ENCODE results near the gene SFT2D1. TPM values are rescaled to one million over a fixed set of nuclear protein-coding genes. Genes with fewer than 3 reads are reported as not detected.

The SFT2D1 gene
- total RNA-seq, 1 experiment from 2014 or later = 54.1 TPM

DNA sequence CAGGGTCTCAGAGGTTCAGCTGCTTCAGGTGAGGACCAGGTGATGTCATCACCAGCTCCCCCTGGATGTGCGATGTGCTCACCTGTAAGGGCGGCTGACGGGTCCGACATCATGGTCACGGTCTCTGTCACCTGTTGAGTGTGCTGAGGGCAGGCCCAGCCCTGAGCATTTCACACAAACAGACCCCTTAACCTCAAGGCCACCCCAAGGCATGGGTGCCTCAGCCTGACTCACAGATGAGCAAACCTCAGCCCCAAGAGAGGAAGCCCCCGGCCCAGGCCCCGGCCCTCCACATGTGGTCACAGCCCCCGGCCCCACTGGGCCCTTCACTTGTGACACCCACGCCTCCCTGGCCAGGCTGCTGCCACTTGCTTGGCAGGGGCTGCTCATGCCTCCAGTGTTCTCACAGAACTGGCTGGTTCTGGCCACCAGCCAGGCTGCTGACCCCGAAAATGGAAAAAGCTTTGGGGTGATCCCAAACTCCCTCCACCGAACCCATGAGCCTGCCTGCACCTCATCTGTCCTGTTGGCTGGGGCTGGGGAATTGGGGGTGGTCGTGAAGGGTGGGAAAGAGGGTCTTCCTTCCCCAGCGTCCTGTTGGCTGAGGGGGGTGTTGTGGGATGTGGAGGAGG is 67.5 kb downstream of the SFT2D1 start:
- Histone ChIP-seq H3K27me3 (ENCODE audit: control insufficient read depth, insufficient read depth, low read length) (no peaks in the 10 kb centered on the region), H3K4me3 (ENCODE audit: low read depth in 2 of 2, low read length in 2 of 2) (no peak overlapping the region), H3K4me1 (ENCODE audit: control insufficient read depth, insufficient read depth, low read length) (no peaks in the 10 kb centered on the region), H3K9me3 (ENCODE audit: control insufficient read depth, insufficient read depth, low read depth, low read length) (no peaks in the 10 kb centered on the region), H3K27ac (ENCODE audit: low read length) (no peak overlapping the region), H3K36me3 (ENCODE audit: control insufficient read depth, insufficient read depth, low read length) (no peaks in the 10 kb centered on the region)
- no peak for TF ChIP-seq TCF7L2 (IDR thresholded peaks at IDR 0.05; ENCODE audit: low read depth, low read length)
- TF ChIP-seq, protein P1, sequence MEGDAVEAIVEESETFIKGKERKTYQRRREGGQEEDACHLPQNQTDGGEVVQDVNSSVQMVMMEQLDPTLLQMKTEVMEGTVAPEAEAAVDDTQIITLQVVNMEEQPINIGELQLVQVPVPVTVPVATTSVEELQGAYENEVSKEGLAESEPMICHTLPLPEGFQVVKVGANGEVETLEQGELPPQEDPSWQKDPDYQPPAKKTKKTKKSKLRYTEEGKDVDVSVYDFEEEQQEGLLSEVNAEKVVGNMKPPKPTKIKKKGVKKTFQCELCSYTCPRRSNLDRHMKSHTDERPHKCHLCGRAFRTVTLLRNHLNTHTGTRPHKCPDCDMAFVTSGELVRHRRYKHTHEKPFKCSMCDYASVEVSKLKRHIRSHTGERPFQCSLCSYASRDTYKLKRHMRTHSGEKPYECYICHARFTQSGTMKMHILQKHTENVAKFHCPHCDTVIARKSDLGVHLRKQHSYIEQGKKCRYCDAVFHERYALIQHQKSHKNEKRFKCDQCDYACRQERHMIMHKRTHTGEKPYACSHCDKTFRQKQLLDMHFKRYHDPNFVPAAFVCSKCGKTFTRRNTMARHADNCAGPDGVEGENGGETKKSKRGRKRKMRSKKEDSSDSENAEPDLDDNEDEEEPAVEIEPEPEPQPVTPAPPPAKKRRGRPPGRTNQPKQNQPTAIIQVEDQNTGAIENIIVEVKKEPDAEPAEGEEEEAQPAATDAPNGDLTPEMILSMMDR (IDR thresholded peaks at IDR 0.05) = no peak
- TF ChIP-seq POLR2AphosphoS5 (IDR thresholded peaks at IDR 0.05; ENCODE audit: low read depth, low read length) = no peak
- TF ChIP-seq, protein P2, sequence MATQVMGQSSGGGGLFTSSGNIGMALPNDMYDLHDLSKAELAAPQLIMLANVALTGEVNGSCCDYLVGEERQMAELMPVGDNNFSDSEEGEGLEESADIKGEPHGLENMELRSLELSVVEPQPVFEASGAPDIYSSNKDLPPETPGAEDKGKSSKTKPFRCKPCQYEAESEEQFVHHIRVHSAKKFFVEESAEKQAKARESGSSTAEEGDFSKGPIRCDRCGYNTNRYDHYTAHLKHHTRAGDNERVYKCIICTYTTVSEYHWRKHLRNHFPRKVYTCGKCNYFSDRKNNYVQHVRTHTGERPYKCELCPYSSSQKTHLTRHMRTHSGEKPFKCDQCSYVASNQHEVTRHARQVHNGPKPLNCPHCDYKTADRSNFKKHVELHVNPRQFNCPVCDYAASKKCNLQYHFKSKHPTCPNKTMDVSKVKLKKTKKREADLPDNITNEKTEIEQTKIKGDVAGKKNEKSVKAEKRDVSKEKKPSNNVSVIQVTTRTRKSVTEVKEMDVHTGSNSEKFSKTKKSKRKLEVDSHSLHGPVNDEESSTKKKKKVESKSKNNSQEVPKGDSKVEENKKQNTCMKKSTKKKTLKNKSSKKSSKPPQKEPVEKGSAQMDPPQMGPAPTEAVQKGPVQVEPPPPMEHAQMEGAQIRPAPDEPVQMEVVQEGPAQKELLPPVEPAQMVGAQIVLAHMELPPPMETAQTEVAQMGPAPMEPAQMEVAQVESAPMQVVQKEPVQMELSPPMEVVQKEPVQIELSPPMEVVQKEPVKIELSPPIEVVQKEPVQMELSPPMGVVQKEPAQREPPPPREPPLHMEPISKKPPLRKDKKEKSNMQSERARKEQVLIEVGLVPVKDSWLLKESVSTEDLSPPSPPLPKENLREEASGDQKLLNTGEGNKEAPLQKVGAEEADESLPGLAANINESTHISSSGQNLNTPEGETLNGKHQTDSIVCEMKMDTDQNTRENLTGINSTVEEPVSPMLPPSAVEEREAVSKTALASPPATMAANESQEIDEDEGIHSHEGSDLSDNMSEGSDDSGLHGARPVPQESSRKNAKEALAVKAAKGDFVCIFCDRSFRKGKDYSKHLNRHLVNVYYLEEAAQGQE (IDR thresholded peaks at IDR 0.05; ENCODE audit: insufficient read depth in 1 of 2, low read depth in 2 of 2, low read length in 1 of 2) = no peak
- no peak for TF ChIP-seq SIN3A (IDR thresholded peaks at IDR 0.05; ENCODE audit: borderline replicate concordance, insufficient read depth, low read depth, low read length)
- ATAC-seq (no peak), DNase-seq (ENCODE audit: low read depth, low spot score) (no peak)
- in situ Hi-C loops (cut with HindIII; ENCODE audit: low pct_unique_long_range_greater_than_20kb, low sequenced_read_pairs) = no loop called here
- ChIA-PET CTCF (no interaction called here), POLR2A (no interaction called here)
- intact Hi-C loops (cut with micrococcal nuclease; ENCODE audit: unreplicated experiment) = loop anchor here (1.0 to 5.0 kb wide), 2 partner anchors 107 to 126 kb away; partner anchors contain the start of gene MPC1
- BruUV-seq (replicated peaks) = no TSS peak

DNA sequence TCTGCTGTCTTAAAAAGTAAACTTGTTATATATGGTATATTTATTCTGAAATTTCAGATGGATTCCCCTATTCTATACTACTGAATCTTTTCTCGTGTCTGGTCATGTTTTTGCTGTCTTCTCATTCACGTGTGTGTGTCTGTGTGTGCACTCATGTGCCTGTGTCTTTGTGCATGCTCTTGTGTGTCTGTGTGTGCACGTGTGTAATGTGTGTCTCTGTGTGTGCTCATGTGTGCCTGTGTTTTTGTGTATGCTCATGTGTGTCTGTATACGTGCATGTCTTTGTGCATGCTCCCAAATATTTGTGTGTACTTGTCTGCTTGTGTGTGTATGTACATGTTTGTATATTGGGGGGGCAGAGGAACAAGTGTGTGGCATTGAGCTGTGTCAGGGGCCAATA is 68.2 kb downstream of the SFT2D1 start:
- intact Hi-C loops (cut with micrococcal nuclease; ENCODE audit: unreplicated experiment) (no loop called here), in situ Hi-C loops (cut with HindIII; ENCODE audit: low pct_unique_long_range_greater_than_20kb, low sequenced_read_pairs) (no loop called here)
- ChIA-PET POLR2A (no interaction called here), CTCF (no interaction called here)
- DNase-seq (ENCODE audit: low read depth, low spot score) (no peak), ATAC-seq (no peak)
- H3K27me3 ChIP-seq (ENCODE audit: control insufficient read depth, insufficient read depth, low read length) = no peaks in the 10 kb centered on the region
- BruUV-seq (replicated peaks) = no TSS peak
- H3K4me3 ChIP-seq (ENCODE audit: low read depth in 2 of 2, low read length in 2 of 2) = no peak overlapping the region
- no peaks in the 10 kb centered on the region for H3K4me1 ChIP-seq (ENCODE audit: control insufficient read depth, insufficient read depth, low read length)
- TF ChIP-seq, protein P2 (IDR thresholded peaks at IDR 0.05; ENCODE audit: insufficient read depth in 1 of 2, low read depth in 2 of 2, low read length in 1 of 2) = no peak
- TF ChIP-seq, protein P1 (IDR thresholded peaks at IDR 0.05) = no peak
- TF ChIP-seq POLR2AphosphoS5 (IDR thresholded peaks at IDR 0.05; ENCODE audit: low read depth, low read length) (no peak), TCF7L2 (IDR thresholded peaks at IDR 0.05; ENCODE audit: low read depth, low read length) (no peak), SIN3A (IDR thresholded peaks at IDR 0.05; ENCODE audit: borderline replicate concordance, insufficient read depth, low read depth, low read length) (no peak)
- H3K27ac ChIP-seq (ENCODE audit: low read length) = no peak overlapping the region
- no peaks in the 10 kb centered on the region for H3K36me3 ChIP-seq (ENCODE audit: control insufficient read depth, insufficient read depth, low read length)
- H3K9me3 ChIP-seq (ENCODE audit: control insufficient read depth, insufficient read depth, low read depth, low read length) = no peaks in the 10 kb centered on the region

Data from Panc1 (cell line).